HepG2 (cell line): ENCODE results near the gene PCSK6.

Source experiments
- CHD4 ChIP-seq: fragments of 200-600 bp; sonication (generic); IDR thresholded peaks from 2 replicates; pipeline ENCODE4 v1.7.0; 2017; ENCODE audit warnings: mild to moderate bottlenecking, low read length, borderline replicate concordance
- HNRNPH1 ChIP-seq: fragments of 200-400 bp; formaldehyde crosslinking; optimal IDR thresholded peaks from 2 replicates; pipeline ENCODE3; 2017; ENCODE audit warnings: mild to moderate bottlenecking, low read depth, low read length
- NR2F6 ChIP-seq, 2 experiments: IDR thresholded peaks; 2 replicates each; pipeline ENCODE4 v1.6.1; 2016; ENCODE audit warnings: antibody characterized with exemption in 1 of 2, mild to moderate bottlenecking in 1 of 2
- ZNF143 ChIP-seq: sonication (generic); formaldehyde crosslinking; IDR thresholded peaks from 2 replicates; pipeline ENCODE4 v1.4.0; 2020; ENCODE audit warnings: missing genetic modification reagents
- ZNF572 ChIP-seq: sonication (generic); formaldehyde crosslinking; IDR thresholded peaks from 2 replicates; pipeline ENCODE4 v1.5.1; 2020; ENCODE audit warnings: mild to moderate bottlenecking, missing genetic modification reagents
- TF ChIP-seq, protein P1 (sequence below): sonication (generic); formaldehyde crosslinking; IDR thresholded peaks from 2 replicates; pipeline ENCODE4 v1.5.0; 2020; ENCODE audit warnings: mild to moderate bottlenecking, missing genetic modification reagents, moderate library complexity
- TF ChIP-seq, protein P2 (sequence below): sonication (generic); formaldehyde crosslinking; IDR thresholded peaks from 2 replicates; pipeline ENCODE4 v1.5.0; 2020; ENCODE audit warnings: missing genetic modification reagents
- TF ChIP-seq, protein P3 (sequence below): sonication (generic); formaldehyde crosslinking; IDR thresholded peaks from 2 replicates; pipeline ENCODE4 v1.8.1; 2023; ENCODE audit warnings: missing genetic modification reagents, inconsistent platforms, borderline replicate concordance
- TF ChIP-seq, protein P4 (sequence below): sonication (generic); formaldehyde crosslinking; IDR thresholded peaks from 2 replicates; pipeline ENCODE4 v1.4.0; 2020; ENCODE audit warnings: low read depth, missing genetic modification reagents
- TF ChIP-seq, protein P5 (sequence below): sonication (generic); formaldehyde crosslinking; IDR thresholded peaks from 2 replicates; pipeline ENCODE4 v1.4.0; 2020; ENCODE audit warnings: mild to moderate bottlenecking, missing genetic modification reagents
- TF ChIP-seq, protein P6 (sequence below), 2 experiments: fragments of 450-650 bp in 1 of 2; sonication (generic) in 1 of 2; formaldehyde crosslinking; IDR thresholded peaks; 2 replicates each; pipeline versions ENCODE4 v1.5.0 to v1.8.0; 2020 to 2022; ENCODE audit warnings: mild to moderate bottlenecking in 1 of 2, missing genetic modification reagents in 1 of 2
- TF ChIP-seq, protein P7 (sequence below): sonication (generic); formaldehyde crosslinking; IDR thresholded peaks from 2 replicates; pipeline ENCODE4 v1.4.0; 2020; ENCODE audit warnings: missing genetic modification reagents

DNA sequence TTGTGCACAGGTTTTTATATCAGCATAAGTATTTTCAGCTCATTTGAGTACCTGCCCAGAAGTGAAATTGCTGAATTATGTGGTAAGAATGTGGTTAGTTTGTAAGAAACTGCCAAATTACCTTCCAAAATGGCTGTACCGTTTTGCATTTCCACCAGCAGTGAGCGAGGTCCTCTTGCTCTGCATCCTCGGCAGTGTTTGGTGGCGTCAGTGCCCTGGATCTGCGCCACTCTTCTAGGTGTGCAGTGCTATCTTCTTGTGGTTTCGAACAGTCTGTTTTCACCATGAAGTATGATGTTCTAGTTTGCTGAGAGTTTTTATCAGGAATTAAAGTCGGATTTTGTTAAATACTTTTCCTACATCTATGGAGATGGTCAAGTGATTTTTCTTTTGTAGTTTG, 24.8 kb upstream of the PCSK6 start:
- TF ChIP-seq, protein P1, sequence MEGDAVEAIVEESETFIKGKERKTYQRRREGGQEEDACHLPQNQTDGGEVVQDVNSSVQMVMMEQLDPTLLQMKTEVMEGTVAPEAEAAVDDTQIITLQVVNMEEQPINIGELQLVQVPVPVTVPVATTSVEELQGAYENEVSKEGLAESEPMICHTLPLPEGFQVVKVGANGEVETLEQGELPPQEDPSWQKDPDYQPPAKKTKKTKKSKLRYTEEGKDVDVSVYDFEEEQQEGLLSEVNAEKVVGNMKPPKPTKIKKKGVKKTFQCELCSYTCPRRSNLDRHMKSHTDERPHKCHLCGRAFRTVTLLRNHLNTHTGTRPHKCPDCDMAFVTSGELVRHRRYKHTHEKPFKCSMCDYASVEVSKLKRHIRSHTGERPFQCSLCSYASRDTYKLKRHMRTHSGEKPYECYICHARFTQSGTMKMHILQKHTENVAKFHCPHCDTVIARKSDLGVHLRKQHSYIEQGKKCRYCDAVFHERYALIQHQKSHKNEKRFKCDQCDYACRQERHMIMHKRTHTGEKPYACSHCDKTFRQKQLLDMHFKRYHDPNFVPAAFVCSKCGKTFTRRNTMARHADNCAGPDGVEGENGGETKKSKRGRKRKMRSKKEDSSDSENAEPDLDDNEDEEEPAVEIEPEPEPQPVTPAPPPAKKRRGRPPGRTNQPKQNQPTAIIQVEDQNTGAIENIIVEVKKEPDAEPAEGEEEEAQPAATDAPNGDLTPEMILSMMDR (CRISPR knock-in tag) = no peak
- TF ChIP-seq, protein P2, sequence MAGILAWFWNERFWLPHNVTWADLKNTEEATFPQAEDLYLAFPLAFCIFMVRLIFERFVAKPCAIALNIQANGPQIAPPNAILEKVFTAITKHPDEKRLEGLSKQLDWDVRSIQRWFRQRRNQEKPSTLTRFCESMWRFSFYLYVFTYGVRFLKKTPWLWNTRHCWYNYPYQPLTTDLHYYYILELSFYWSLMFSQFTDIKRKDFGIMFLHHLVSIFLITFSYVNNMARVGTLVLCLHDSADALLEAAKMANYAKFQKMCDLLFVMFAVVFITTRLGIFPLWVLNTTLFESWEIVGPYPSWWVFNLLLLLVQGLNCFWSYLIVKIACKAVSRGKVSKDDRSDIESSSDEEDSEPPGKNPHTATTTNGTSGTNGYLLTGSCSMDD (CRISPR knock-in tag) = no peak
- TF ChIP-seq CHD4 (no peak), ZNF572 (CRISPR knock-in tag) (no peak), ZNF143 (CRISPR knock-in tag) (no peak), HNRNPH1 (no peak), NR2F6 (IDR thresholded peaks at IDR 0.05) (no peak), NR2F6 (CRISPR knock-in tag; IDR thresholded peaks at IDR 0.05) (no peak)
- TF ChIP-seq, protein P3, sequence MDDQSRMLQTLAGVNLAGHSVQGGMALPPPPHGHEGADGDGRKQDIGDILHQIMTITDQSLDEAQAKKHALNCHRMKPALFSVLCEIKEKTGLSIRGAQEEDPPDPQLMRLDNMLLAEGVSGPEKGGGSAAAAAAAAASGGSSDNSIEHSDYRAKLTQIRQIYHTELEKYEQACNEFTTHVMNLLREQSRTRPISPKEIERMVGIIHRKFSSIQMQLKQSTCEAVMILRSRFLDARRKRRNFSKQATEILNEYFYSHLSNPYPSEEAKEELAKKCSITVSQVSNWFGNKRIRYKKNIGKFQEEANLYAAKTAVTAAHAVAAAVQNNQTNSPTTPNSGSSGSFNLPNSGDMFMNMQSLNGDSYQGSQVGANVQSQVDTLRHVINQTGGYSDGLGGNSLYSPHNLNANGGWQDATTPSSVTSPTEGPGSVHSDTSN (CRISPR knock-in tag) = no peak
- TF ChIP-seq, protein P4, sequence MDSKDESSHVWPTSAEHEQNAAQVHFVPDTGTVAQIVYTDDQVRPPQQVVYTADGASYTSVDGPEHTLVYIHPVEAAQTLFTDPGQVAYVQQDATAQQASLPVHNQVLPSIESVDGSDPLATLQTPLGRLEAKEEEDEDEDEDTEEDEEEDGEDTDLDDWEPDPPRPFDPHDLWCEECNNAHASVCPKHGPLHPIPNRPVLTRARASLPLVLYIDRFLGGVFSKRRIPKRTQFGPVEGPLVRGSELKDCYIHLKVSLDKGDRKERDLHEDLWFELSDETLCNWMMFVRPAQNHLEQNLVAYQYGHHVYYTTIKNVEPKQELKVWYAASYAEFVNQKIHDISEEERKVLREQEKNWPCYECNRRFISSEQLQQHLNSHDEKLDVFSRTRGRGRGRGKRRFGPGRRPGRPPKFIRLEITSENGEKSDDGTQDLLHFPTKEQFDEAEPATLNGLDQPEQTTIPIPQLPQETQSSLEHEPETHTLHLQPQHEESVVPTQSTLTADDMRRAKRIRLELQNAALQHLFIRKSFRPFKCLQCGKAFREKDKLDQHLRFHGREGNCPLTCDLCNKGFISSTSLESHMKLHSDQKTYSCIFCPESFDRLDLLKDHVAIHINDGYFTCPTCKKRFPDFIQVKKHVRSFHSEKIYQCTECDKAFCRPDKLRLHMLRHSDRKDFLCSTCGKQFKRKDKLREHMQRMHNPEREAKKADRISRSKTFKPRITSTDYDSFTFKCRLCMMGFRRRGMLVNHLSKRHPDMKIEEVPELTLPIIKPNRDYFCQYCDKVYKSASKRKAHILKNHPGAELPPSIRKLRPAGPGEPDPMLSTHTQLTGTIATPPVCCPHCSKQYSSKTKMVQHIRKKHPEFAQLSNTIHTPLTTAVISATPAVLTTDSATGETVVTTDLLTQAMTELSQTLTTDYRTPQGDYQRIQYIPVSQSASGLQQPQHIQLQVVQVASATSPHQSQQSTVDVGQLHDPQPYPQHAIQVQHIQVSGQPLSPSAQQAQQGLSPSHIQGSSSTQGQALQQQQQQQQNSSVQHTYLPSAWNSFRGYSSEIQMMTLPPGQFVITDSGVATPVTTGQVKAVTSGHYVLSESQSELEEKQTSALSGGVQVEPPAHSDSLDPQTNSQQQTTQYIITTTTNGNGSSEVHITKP (CRISPR knock-in tag) = no peak
- TF ChIP-seq, protein P5, sequence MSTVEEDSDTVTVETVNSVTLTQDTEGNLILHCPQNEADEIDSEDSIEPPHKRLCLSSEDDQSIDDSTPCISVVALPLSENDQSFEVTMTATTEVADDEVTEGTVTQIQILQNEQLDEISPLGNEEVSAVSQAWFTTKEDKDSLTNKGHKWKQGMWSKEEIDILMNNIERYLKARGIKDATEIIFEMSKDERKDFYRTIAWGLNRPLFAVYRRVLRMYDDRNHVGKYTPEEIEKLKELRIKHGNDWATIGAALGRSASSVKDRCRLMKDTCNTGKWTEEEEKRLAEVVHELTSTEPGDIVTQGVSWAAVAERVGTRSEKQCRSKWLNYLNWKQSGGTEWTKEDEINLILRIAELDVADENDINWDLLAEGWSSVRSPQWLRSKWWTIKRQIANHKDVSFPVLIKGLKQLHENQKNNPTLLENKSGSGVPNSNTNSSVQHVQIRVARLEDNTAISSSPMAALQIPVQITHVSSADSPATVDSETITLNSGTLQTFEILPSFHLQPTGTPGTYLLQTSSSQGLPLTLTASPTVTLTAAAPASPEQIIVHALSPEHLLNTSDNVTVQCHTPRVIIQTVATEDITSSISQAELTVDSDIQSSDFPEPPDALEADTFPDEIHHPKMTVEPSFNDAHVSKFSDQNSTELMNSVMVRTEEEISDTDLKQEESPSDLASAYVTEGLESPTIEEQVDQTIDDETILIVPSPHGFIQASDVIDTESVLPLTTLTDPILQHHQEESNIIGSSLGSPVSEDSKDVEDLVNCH = no peak
- TF ChIP-seq, protein P6, sequence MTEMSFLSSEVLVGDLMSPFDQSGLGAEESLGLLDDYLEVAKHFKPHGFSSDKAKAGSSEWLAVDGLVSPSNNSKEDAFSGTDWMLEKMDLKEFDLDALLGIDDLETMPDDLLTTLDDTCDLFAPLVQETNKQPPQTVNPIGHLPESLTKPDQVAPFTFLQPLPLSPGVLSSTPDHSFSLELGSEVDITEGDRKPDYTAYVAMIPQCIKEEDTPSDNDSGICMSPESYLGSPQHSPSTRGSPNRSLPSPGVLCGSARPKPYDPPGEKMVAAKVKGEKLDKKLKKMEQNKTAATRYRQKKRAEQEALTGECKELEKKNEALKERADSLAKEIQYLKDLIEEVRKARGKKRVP (CRISPR knock-in tag; IDR thresholded peaks at IDR 0.05) = no peak
- TF ChIP-seq, protein P7, sequence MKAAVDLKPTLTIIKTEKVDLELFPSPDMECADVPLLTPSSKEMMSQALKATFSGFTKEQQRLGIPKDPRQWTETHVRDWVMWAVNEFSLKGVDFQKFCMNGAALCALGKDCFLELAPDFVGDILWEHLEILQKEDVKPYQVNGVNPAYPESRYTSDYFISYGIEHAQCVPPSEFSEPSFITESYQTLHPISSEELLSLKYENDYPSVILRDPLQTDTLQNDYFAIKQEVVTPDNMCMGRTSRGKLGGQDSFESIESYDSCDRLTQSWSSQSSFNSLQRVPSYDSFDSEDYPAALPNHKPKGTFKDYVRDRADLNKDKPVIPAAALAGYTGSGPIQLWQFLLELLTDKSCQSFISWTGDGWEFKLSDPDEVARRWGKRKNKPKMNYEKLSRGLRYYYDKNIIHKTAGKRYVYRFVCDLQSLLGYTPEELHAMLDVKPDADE (CRISPR knock-in tag) = no peak
